ENCODE results near the gene HERPUD2.

HERPUD2 gene

GRCh38 chr7:35694784-35695472 lies at the start of gene HERPUD2:
TSS of gene HERPUD2 (minus strand) at chr7:35695135. CDS start at chr7:35694330, 805 bp downstream.
- peak; percentile 86 for DNase-seq (ENCODE audit: low spot score)

- no peak for DNase-seq (ENCODE audit: low spot score)
These were observed 44.0 kb upstream of the HERPUD2 start for GRCh38 chr7:35738889-35739288.

- no peak for DNase-seq (ENCODE audit: low spot score)
These were observed 41.8 kb upstream of the HERPUD2 start for GRCh38 chr7:35736725-35737124.

GRCh38 chr7:35735396-35735795 lies 40.5 kb upstream of the HERPUD2 start:
- no peak for DNase-seq (ENCODE audit: low spot score)

- DNase-seq (ENCODE audit: low spot score): no peak
These were observed 39.1 kb upstream of the HERPUD2 start for GRCh38 chr7:35734001-35734483.

GRCh38 chr7:35731349-35731748 lies 36.4 kb upstream of the HERPUD2 start:
- DNase-seq (ENCODE audit: low spot score): no peak

GRCh38 chr7:35729061-35729783 lies 34.3 kb upstream of the HERPUD2 start:
- DNase-seq (ENCODE audit: low spot score): no peak

GRCh38 chr7:35728412-35729060 lies 33.6 kb upstream of the HERPUD2 start:
- no peak for DNase-seq (ENCODE audit: low spot score)

- DNase-seq (ENCODE audit: low spot score): no peak
These were observed 32.6 kb upstream of the HERPUD2 start for GRCh38 chr7:35727571-35727970.

GRCh38 chr7:35726654-35727053 lies 31.7 kb upstream of the HERPUD2 start:
- DNase-seq (ENCODE audit: low spot score): no peak

- no peak for DNase-seq (ENCODE audit: low spot score)
These were observed 30.3 kb upstream of the HERPUD2 start for GRCh38 chr7:35725280-35725680.

GRCh38 chr7:35723011-35723410 lies 28.1 kb upstream of the HERPUD2 start:
- peak; percentile 21 for DNase-seq (ENCODE audit: low spot score)

GRCh38 chr7:35722054-35722849 lies 27.3 kb upstream of the HERPUD2 start:
- no peak for DNase-seq (ENCODE audit: low spot score)

- no peak for DNase-seq (ENCODE audit: low spot score)
These were observed 26.4 kb upstream of the HERPUD2 start for GRCh38 chr7:35721288-35721687.

GRCh38 chr7:35720849-35721248 lies 25.9 kb upstream of the HERPUD2 start:
- DNase-seq (ENCODE audit: low spot score): no peak

- DNase-seq (ENCODE audit: low spot score): no peak
These were observed 25.1 kb upstream of the HERPUD2 start for GRCh38 chr7:35720032-35720431.

- no peak for DNase-seq (ENCODE audit: low spot score)
These were observed 23.1 kb upstream of the HERPUD2 start for GRCh38 chr7:35718047-35718446.

- DNase-seq (ENCODE audit: low spot score): no peak
These were observed 22.6 kb upstream of the HERPUD2 start for GRCh38 chr7:35717516-35717915.

- no peak for DNase-seq (ENCODE audit: low spot score)
These were observed 22.1 kb upstream of the HERPUD2 start for GRCh38 chr7:35717013-35717412.

- DNase-seq (ENCODE audit: low spot score): no peak
These were observed 21.3 kb upstream of the HERPUD2 start for GRCh38 chr7:35716038-35716803.

GRCh38 chr7:35714862-35715261 lies 19.9 kb upstream of the HERPUD2 start:
- DNase-seq (ENCODE audit: low spot score): no peak

Data from kidney capillary endothelial cell (primary cell).